AG09319 (cell line): Measurements from ENCODE around the gene CFAP97D2.
"Not testable (repeated sequence)": the region's sequence is repeated elsewhere in the genome, so short reads cannot be mapped to it uniquely, and the experiment has no call there.

Experiments
- DNase-seq: peaks from one replicate; pipeline ENCODE4 v3.0.0-alpha.2; 2010; ENCODE audit warnings: low read depth; ENCODE audit errors: extremely low read depth
- CTCF ChIP-seq: IDR thresholded peaks from 2 replicates; pipeline ENCODE4 v1.5.1; 2011; ENCODE audit warnings: low read depth, mild to moderate bottlenecking, inconsistent platforms, low read length, moderate library complexity

Gene CFAP97D2

GRCh38 chr13:114177245-114178010 lies 1.6 kb upstream of the CFAP97D2 start:
- no peak for TF ChIP-seq CTCF
- DNase-seq = no peak

- no peak for TF ChIP-seq CTCF
- no peak for DNase-seq
These were observed 6.3 kb downstream of the CFAP97D2 start for GRCh38 chr13:114185182-114185971.

GRCh38 chr13:114194853-114195252 lies 15.8 kb downstream of the CFAP97D2 start:
- no peak for DNase-seq
- no peak for TF ChIP-seq CTCF

- TF ChIP-seq CTCF = no peak
- no peak for DNase-seq
These were observed 17.6 kb downstream of the CFAP97D2 start for GRCh38 chr13:114196629-114197028.

- TF ChIP-seq CTCF = no peak
- no peak for DNase-seq
These were observed 19.5 kb downstream of the CFAP97D2 start for GRCh38 chr13:114198556-114198955.

GRCh38 chr13:114199526-114199925 lies 20.5 kb downstream of the CFAP97D2 start:
- not testable (repeated sequence) for DNase-seq

GRCh38 chr13:114199954-114200353 lies 20.9 kb downstream of the CFAP97D2 start:
- TF ChIP-seq CTCF = no peak
- no peak for DNase-seq
